ENCODE results near the gene MAP9.

Gene MAP9

DNA sequence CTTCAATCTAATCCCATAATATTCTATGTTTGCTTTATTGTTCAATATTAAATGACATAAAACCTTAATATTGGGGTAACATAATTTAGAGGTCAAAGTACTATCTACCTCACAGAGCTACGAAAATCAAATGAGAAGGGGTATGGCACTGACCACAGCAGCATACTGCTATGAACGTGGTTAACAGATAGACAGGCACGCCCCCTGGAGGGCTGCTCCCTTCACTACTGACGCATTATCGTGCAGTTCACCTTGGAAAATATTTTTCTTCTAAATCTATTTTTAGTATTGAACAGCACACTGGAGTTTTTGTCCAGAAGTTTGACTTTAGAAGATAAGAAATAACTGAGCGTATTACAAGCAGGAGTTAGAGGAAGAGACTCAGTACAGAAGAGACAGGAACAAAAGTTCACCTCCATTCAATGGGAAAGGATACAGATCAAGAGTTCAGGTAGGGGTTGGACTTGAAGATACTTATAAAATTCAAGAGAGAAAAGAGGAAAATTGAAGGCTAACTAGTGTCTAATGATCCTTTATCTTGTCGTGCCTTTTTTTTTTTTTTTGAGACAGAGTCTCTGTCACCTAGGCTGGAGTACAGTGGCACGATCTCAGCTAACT, 22.7 kb downstream of the MAP9 start:
- Histone ChIP-seq H3K27ac (ENCODE audit: insufficient read depth in 1 of 2, low read depth in 1 of 2, low read length in 2 of 2, poor library complexity in 1 of 2, severe bottlenecking in 2 of 2) (no peak overlapping the region), H3K4me1 (ENCODE audit: control extremely low read depth in 1 of 4, control insufficient read depth in 4 of 4, insufficient read depth in 4 of 4, low read length in 3 of 4) (no peaks in the 10 kb centered on the region), H3K4me3 (ENCODE audit: control insufficient read depth in 1 of 7, extremely low read depth in 1 of 7, insufficient read depth in 4 of 7, low read depth in 2 of 7, low read length in 6 of 7) (no peak overlapping the region), H3K9me3 (ENCODE audit: control extremely low read depth in 1 of 5, control insufficient read depth in 4 of 5, insufficient read depth in 2 of 5, low read depth in 1 of 5, low read length in 4 of 5) (no peaks in the 10 kb centered on the region), H3K36me3 (ENCODE audit: control insufficient read depth in 4 of 4, insufficient read depth in 4 of 4, low read length in 3 of 4) (peaks cover 0 to 8% (median under 1%) of the 10 kb centered on the region in 4 experiments), H3K27me3 (replicated peaks in 2 of 5; ENCODE audit: control insufficient read depth in 4 of 5, insufficient read depth in 5 of 5, low read length in 4 of 5) (no peaks in the 10 kb centered on the region)
- CTCF ChIA-PET, result no interaction called here
- WGBS (ENCODE audit: insufficient coverage), result 40% methylated on average over 4 of the region's 8 CpGs
- peak; percentile 43 to 66 (median 62) for DNase-seq
- POLR2A ChIA-PET, result no interaction called here

GRCh38 chr4:155342142-155342541, 34.6 kb downstream of the MAP9 start:
- Histone ChIP-seq H3K4me1 (ENCODE audit: control extremely low read depth in 1 of 4, control insufficient read depth in 4 of 4, insufficient read depth in 4 of 4, low read length in 3 of 4) (no peaks in the 10 kb centered on the region), H3K36me3 (ENCODE audit: control insufficient read depth in 4 of 4, insufficient read depth in 4 of 4, low read length in 3 of 4) (peaks cover 0 to 3% (median 1%) of the 10 kb centered on the region in 4 experiments), H3K27ac (ENCODE audit: insufficient read depth in 1 of 2, low read depth in 1 of 2, low read length in 2 of 2, poor library complexity in 1 of 2, severe bottlenecking in 2 of 2) (no peak overlapping the region), H3K27me3 (replicated peaks in 2 of 5; ENCODE audit: control insufficient read depth in 4 of 5, insufficient read depth in 5 of 5, low read length in 4 of 5) (peaks cover 0 to 2% (median 0%) of the 10 kb centered on the region in 5 experiments), H3K9me3 (ENCODE audit: control extremely low read depth in 1 of 5, control insufficient read depth in 4 of 5, insufficient read depth in 2 of 5, low read depth in 1 of 5, low read length in 4 of 5) (peaks cover 0 to 4% (median 0%) of the 10 kb centered on the region in 5 experiments), H3K4me3 (ENCODE audit: control insufficient read depth in 1 of 7, extremely low read depth in 1 of 7, insufficient read depth in 4 of 7, low read depth in 2 of 7, low read length in 6 of 7) (no peak overlapping the region)
- ChIA-PET POLR2A (no interaction called here), CTCF (no interaction called here)
- no CpG with 5 or more reads among the region's 1 CpG for WGBS (ENCODE audit: insufficient coverage)
- no peak for DNase-seq

GRCh38 chr4:155339999-155340398, 36.8 kb downstream of the MAP9 start:
- Histone ChIP-seq H3K27ac (ENCODE audit: insufficient read depth in 1 of 2, low read depth in 1 of 2, low read length in 2 of 2, poor library complexity in 1 of 2, severe bottlenecking in 2 of 2) (no peak overlapping the region), H3K4me1 (ENCODE audit: control extremely low read depth in 1 of 4, control insufficient read depth in 4 of 4, insufficient read depth in 4 of 4, low read length in 3 of 4) (no peaks in the 10 kb centered on the region), H3K9me3 (ENCODE audit: control extremely low read depth in 1 of 5, control insufficient read depth in 4 of 5, insufficient read depth in 2 of 5, low read depth in 1 of 5, low read length in 4 of 5) (peaks cover 0 to 4% (median 0%) of the 10 kb centered on the region in 5 experiments), H3K27me3 (replicated peaks in 2 of 5; ENCODE audit: control insufficient read depth in 4 of 5, insufficient read depth in 5 of 5, low read length in 4 of 5) (peaks cover 0 to 2% (median 0%) of the 10 kb centered on the region in 5 experiments), H3K4me3 (ENCODE audit: control insufficient read depth in 1 of 7, extremely low read depth in 1 of 7, insufficient read depth in 4 of 7, low read depth in 2 of 7, low read length in 6 of 7) (no peak overlapping the region), H3K36me3 (ENCODE audit: control insufficient read depth in 4 of 4, insufficient read depth in 4 of 4, low read length in 3 of 4) (peaks cover 0 to 2% (median 0%) of the 10 kb centered on the region in 4 experiments)
- CTCF ChIA-PET, result interaction anchor here (1.6 kb wide), 1 partner anchor 11 kb away, joined by 6 read pairs; no protein-coding TSS in a partner anchor
- POLR2A ChIA-PET, result no interaction called here
- no peak for DNase-seq
- 95% methylated on average over 5 of the region's 6 CpGs for WGBS (ENCODE audit: insufficient coverage)

DNA sequence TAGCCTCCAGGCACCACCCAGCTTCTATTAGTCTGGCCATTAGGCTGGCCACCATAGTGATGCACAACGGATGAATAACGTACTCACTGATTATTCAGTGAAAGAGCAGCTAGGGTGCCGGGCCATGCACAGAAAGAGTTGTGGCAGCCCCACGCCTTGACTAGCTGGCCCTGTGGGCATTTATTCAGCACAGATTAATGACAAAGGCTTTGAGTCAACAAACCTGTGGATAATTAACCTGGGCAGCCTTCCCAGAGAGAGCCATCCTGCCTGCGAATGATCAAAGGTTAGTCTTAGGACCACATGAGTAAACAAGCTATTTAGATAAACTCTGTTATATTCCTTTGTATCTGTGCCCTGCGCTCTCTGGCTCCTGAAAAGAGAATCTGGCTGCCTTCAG, 37.2 kb downstream of the MAP9 start:
- CTCF ChIA-PET, result interaction anchor here (1.6 kb wide), 1 partner anchor 10 kb away, joined by 6 read pairs; no protein-coding TSS in a partner anchor
- Histone ChIP-seq H3K36me3 (ENCODE audit: control insufficient read depth in 4 of 4, insufficient read depth in 4 of 4, low read length in 3 of 4) (peaks cover 0 to 2% (median 0%) of the 10 kb centered on the region in 4 experiments), H3K4me1 (ENCODE audit: control extremely low read depth in 1 of 4, control insufficient read depth in 4 of 4, insufficient read depth in 4 of 4, low read length in 3 of 4) (no peaks in the 10 kb centered on the region), H3K27ac (ENCODE audit: insufficient read depth in 1 of 2, low read depth in 1 of 2, low read length in 2 of 2, poor library complexity in 1 of 2, severe bottlenecking in 2 of 2) (no peak overlapping the region), H3K4me3 (ENCODE audit: control insufficient read depth in 1 of 7, extremely low read depth in 1 of 7, insufficient read depth in 4 of 7, low read depth in 2 of 7, low read length in 6 of 7) (no peak overlapping the region), H3K27me3 (replicated peaks in 2 of 5; ENCODE audit: control insufficient read depth in 4 of 5, insufficient read depth in 5 of 5, low read length in 4 of 5) (peaks cover 0 to 2% (median 0%) of the 10 kb centered on the region in 5 experiments), H3K9me3 (ENCODE audit: control extremely low read depth in 1 of 5, control insufficient read depth in 4 of 5, insufficient read depth in 2 of 5, low read depth in 1 of 5, low read length in 4 of 5) (peaks cover 0 to 4% (median 0%) of the 10 kb centered on the region in 5 experiments)
- 94% methylated on average over 5 of the region's 6 CpGs for WGBS (ENCODE audit: insufficient coverage)
- no peak for DNase-seq
- POLR2A ChIA-PET, result interaction anchor here (0.6 kb wide), 1 partner anchor 539 kb away, joined by 4 read pairs; no protein-coding TSS in a partner anchor

- POLR2A ChIA-PET, result no interaction called here
- no peak overlapping the region for H3K27ac ChIP-seq (ENCODE audit: insufficient read depth in 1 of 2, low read depth in 1 of 2, low read length in 2 of 2, poor library complexity in 1 of 2, severe bottlenecking in 2 of 2)
- peaks cover 0 to 2% (median 0%) of the 10 kb centered on the region in 5 experiments for H3K27me3 ChIP-seq (replicated peaks in 2 of 5; ENCODE audit: control insufficient read depth in 4 of 5, insufficient read depth in 5 of 5, low read length in 4 of 5)
- DNase-seq, result no peak
- CTCF ChIA-PET, result no interaction called here
- H3K9me3 ChIP-seq (ENCODE audit: control extremely low read depth in 1 of 5, control insufficient read depth in 4 of 5, insufficient read depth in 2 of 5, low read depth in 1 of 5, low read length in 4 of 5), result peaks cover 0 to 4% (median 0%) of the 10 kb centered on the region in 5 experiments
- no peaks in the 10 kb centered on the region for H3K4me1 ChIP-seq (ENCODE audit: control extremely low read depth in 1 of 4, control insufficient read depth in 4 of 4, insufficient read depth in 4 of 4, low read length in 3 of 4)
- WGBS (ENCODE audit: insufficient coverage), result 100% methylated on average over 1 of the region's 1 CpG
- H3K36me3 ChIP-seq (ENCODE audit: control insufficient read depth in 4 of 4, insufficient read depth in 4 of 4, low read length in 3 of 4), result peaks cover 0 to 2% (median 0%) of the 10 kb centered on the region in 4 experiments
- no peak overlapping the region for H3K4me3 ChIP-seq (ENCODE audit: control insufficient read depth in 1 of 7, extremely low read depth in 1 of 7, insufficient read depth in 4 of 7, low read depth in 2 of 7, low read length in 6 of 7)
These were observed 38.6 kb downstream of the MAP9 start for GRCh38 chr4:155338196-155338595.

DNA sequence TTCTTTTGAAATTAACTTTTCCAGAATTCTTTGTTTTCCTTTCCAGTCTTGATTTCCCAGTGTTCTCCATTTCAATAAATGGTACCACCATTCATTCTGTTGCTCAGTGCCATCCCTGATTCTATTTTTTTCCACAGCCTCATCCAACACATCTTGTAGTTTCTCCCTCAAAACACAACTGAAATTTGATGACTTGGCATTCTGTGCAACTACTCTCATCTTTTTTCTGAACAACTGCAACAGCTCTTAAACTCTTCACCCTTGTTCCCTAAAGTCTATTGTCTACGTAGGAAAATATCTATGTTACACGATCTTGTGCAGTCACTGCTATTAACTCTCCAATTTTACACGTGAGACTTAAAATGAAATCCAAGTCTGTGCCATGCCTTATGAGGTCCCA, 40.5 kb downstream of the MAP9 start:
- Histone ChIP-seq H3K4me3 (ENCODE audit: control insufficient read depth in 1 of 7, extremely low read depth in 1 of 7, insufficient read depth in 4 of 7, low read depth in 2 of 7, low read length in 6 of 7) (no peak overlapping the region), H3K9me3 (ENCODE audit: control extremely low read depth in 1 of 5, control insufficient read depth in 4 of 5, insufficient read depth in 2 of 5, low read depth in 1 of 5, low read length in 4 of 5) (peaks cover 0 to 4% (median 0%) of the 10 kb centered on the region in 5 experiments), H3K36me3 (ENCODE audit: control insufficient read depth in 4 of 4, insufficient read depth in 4 of 4, low read length in 3 of 4) (no peaks in the 10 kb centered on the region), H3K27ac (ENCODE audit: insufficient read depth in 1 of 2, low read depth in 1 of 2, low read length in 2 of 2, poor library complexity in 1 of 2, severe bottlenecking in 2 of 2) (no peak overlapping the region), H3K4me1 (ENCODE audit: control extremely low read depth in 1 of 4, control insufficient read depth in 4 of 4, insufficient read depth in 4 of 4, low read length in 3 of 4) (no peaks in the 10 kb centered on the region), H3K27me3 (replicated peaks in 2 of 5; ENCODE audit: control insufficient read depth in 4 of 5, insufficient read depth in 5 of 5, low read length in 4 of 5) (peaks cover 0 to 2% (median 0%) of the 10 kb centered on the region in 5 experiments)
- 100% methylated on average over 2 of the region's 3 CpGs for WGBS (ENCODE audit: insufficient coverage)
- no peak for DNase-seq
- CTCF ChIA-PET, result no interaction called here
- POLR2A ChIA-PET, result no interaction called here

DNA sequence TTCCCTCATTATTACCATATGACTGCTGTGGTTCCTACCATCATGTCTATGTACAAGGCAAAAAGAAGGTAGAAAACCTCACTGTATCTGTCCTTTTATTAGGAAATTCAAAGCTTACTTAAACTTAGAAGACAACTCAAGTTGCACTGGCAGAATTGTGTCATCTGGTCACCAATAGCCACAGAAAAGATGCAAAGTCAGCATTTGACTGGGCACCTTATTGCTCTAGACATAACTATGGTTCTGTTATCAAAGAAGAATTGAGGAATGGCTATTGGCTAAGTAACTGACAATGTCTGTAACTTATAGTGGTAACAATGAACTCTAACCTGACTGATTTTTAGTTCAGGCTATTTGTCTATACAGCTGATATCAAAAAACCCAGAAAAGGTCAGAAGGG, 45.3 kb downstream of the MAP9 start:
- no peaks in the 10 kb centered on the region for H3K9me3 ChIP-seq (ENCODE audit: control extremely low read depth in 1 of 5, control insufficient read depth in 4 of 5, insufficient read depth in 2 of 5, low read depth in 1 of 5, low read length in 4 of 5)
- no peak for DNase-seq
- no peaks in the 10 kb centered on the region for H3K4me1 ChIP-seq (ENCODE audit: control extremely low read depth in 1 of 4, control insufficient read depth in 4 of 4, insufficient read depth in 4 of 4, low read length in 3 of 4)
- no peak overlapping the region for H3K4me3 ChIP-seq (ENCODE audit: control insufficient read depth in 1 of 7, extremely low read depth in 1 of 7, insufficient read depth in 4 of 7, low read depth in 2 of 7, low read length in 6 of 7)
- no peaks in the 10 kb centered on the region for H3K36me3 ChIP-seq (ENCODE audit: control insufficient read depth in 4 of 4, insufficient read depth in 4 of 4, low read length in 3 of 4)
- ChIA-PET CTCF (no interaction called here), POLR2A (no interaction called here)
- H3K27me3 ChIP-seq (replicated peaks in 2 of 5; ENCODE audit: control insufficient read depth in 4 of 5, insufficient read depth in 5 of 5, low read length in 4 of 5), result peaks cover 0 to 2% (median 0%) of the 10 kb centered on the region in 5 experiments
- H3K27ac ChIP-seq (ENCODE audit: insufficient read depth in 1 of 2, low read depth in 1 of 2, low read length in 2 of 2, poor library complexity in 1 of 2, severe bottlenecking in 2 of 2), result no peak overlapping the region
